Measurements from ENCODE around the gene GCK.
A peak's percentile ranks its signal among the peaks of the same experiment; 100 is the strongest.

The GCK gene

GRCh38 chr7:44101966-44102845 lies 87.0 kb downstream of the GCK start:
- DNase-seq (ENCODE audit: low read depth) = peak; percentile 74

GRCh38 chr7:44101303-44101965 lies 87.8 kb downstream of the GCK start:
- H3K4me3 ChIP-seq (ENCODE audit: low read depth, low read length) = no peak overlapping the region
- DNase-seq (ENCODE audit: low read depth) = no peak

More at GRCh38 chr7:44101966-44102845, 87.0 kb downstream of the GCK start:
- H3K4me3 ChIP-seq (ENCODE audit: low read depth, low read length) = no peak overlapping the region

- H3K4me3 ChIP-seq (ENCODE audit: low read depth, low read length) = no peak overlapping the region
- peak; percentile 69 for DNase-seq (ENCODE audit: low read depth)
These were observed 88.6 kb downstream of the GCK start for GRCh38 chr7:44100458-44101302.

- no peak overlapping the region for H3K4me3 ChIP-seq (ENCODE audit: low read depth, low read length)
- no peak for DNase-seq (ENCODE audit: low read depth)
These were observed 89.6 kb downstream of the GCK start for GRCh38 chr7:44099669-44100068.

GRCh38 chr7:44098092-44099068 lies 90.9 kb downstream of the GCK start:
- no peak for DNase-seq (ENCODE audit: low read depth)
- H3K4me3 ChIP-seq (ENCODE audit: low read depth, low read length) = no peak overlapping the region

- no peak overlapping the region for H3K4me3 ChIP-seq (ENCODE audit: low read depth, low read length)
- no peak for DNase-seq (ENCODE audit: low read depth)
These were observed 91.9 kb downstream of the GCK start for GRCh38 chr7:44097064-44097932.

GRCh38 chr7:44096326-44096881 lies 92.8 kb downstream of the GCK start:
- no peak overlapping the region for H3K4me3 ChIP-seq (ENCODE audit: low read depth, low read length)
- no peak for DNase-seq (ENCODE audit: low read depth)

GRCh38 chr7:44095781-44096180 lies 93.5 kb downstream of the GCK start:
- no peak overlapping the region for H3K4me3 ChIP-seq (ENCODE audit: low read depth, low read length)
- DNase-seq (ENCODE audit: low read depth) = no peak

GRCh38 chr7:44094883-44095592 lies 94.2 kb downstream of the GCK start:
- DNase-seq (ENCODE audit: low read depth) = no peak
- H3K4me3 ChIP-seq (ENCODE audit: low read depth, low read length) = no peak overlapping the region

GRCh38 chr7:44094365-44094764 lies 94.9 kb downstream of the GCK start:
- H3K4me3 ChIP-seq (ENCODE audit: low read depth, low read length) = no peak overlapping the region
- DNase-seq (ENCODE audit: low read depth) = no peak

All from skeletal muscle cell (primary cell).